H7 (cell line): ENCODE data around the gene DDX56. TPM values are rescaled to one million over a fixed set of nuclear protein-coding genes. Genes with fewer than 3 reads are reported as not detected.

Source experiments
- DNase-seq: peaks from one replicate; pipeline ENCODE4 v3.0.0; 2012
- H3K27me3 ChIP-seq: 2 replicates; pipeline ENCODE4 v1.6.0; 2011; ENCODE audit warnings: mild to moderate bottlenecking, low read length; ENCODE audit not compliant: control insufficient read depth, insufficient read depth
- H3K36me3 ChIP-seq: replicated peaks from 2 replicates; pipeline ENCODE4 v1.5.1; 2011; ENCODE audit warnings: low read length; ENCODE audit not compliant: control insufficient read depth, insufficient read depth
- H3K4me3 ChIP-seq: 2 replicates; pipeline ENCODE4 v1.5.1; 2011; ENCODE audit warnings: low read depth, mild to moderate bottlenecking, control low read depth, low read length, moderate library complexity; ENCODE audit not compliant: insufficient read depth
- total RNA-seq: library from RNA; depleted of rRNA; stranded (reverse); fragments of >200 nt; shearing (Covaris generic); gene quantifications from 2 replicates; pipeline ENCODE4 v1.2.3, GENCODE V29; 2014; rRNA removed

DDX56 gene
- total RNA-seq, 1 experiment from 2014 or later = 93.4 TPM

DNA sequence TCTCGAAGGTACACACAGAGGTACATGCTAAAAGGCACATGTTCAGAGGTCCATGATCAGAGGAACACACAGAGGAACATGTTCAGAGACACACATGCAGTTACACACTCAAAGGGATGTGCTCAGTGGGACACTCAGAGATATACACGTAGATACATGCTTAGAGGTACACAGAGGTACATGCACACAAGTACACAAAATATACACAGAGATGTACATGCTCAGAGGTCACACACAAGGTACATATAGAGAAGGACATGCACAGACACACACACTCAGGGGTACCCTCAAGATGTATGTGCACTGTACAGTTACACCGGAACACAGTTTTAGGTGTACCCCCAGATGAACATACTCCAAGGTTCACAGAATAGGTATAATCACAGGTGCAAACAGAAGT, 51.4 kb downstream of the DDX56 start:
- no peak overlapping the region for H3K4me3 ChIP-seq
- no peaks in the 10 kb centered on the region for H3K27me3 ChIP-seq
- no peak for DNase-seq
- no peaks in the 10 kb centered on the region for H3K36me3 ChIP-seq

DNA sequence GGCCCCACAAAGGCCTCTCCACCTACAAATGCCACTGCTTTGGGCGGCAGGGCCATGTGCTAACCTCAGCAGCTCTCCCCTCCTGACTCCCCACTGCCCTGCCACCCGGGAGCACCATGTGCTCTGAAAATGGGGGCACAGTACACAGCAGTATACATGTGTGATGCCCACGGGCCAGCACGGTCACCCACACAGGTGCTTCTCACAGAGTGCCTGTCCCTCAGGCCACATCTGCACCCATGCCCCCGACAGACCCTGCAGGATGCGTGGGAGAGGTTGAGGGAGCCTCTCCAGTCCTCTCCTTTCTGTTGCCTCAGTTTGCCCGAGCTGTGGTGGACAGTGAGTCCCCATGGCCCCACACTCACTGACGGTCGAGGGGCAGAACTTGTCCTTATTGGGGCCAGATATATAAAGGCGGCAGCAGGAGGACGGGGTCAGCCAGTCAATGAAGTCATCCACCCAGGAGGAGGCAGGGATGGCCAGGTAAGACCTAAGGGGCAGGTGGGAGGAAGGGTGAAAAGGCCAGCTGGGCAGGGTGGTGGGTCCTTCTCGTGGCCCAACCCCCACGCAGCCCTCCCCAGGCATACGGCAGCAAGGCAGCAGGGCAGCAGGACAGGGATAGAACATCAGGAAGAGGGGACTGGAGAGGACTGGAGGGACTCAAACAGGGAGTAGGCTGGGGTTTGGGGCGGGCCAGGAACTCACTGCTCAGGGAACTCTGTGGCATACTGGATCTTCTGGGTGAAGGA, 52.2 kb downstream of the DDX56 start:
- DNase-seq = no peak

DNA sequence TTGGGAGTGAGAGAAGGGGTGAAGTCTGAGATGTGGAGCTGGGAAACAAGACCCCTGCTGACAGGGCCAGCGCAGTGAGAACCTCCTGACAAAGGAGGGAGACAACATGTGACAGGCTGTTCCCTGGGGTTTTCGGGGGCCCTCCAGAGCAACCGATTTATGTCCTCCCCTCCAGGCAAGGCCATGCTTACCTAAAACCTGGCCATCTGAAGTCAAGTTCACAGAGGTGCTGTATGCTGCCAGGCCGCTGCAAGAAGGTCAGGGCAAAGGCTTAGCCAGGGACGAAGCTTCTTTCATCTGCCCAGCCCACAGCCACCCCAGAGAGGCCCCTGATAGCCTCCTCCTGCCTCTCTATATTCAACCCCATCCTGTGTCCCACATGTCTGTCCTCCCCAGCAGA, 53.1 kb downstream of the DDX56 start:
- Histone ChIP-seq H3K4me3 (no peak overlapping the region), H3K27me3 (no peaks in the 10 kb centered on the region), H3K36me3 (no peaks in the 10 kb centered on the region)
- no peak for DNase-seq

More for the DNA sequence above, 52.2 kb downstream of the DDX56 start:
- H3K4me3 ChIP-seq = no peak overlapping the region
- H3K27me3 ChIP-seq = no peaks in the 10 kb centered on the region
- no peaks in the 10 kb centered on the region for H3K36me3 ChIP-seq

DNA sequence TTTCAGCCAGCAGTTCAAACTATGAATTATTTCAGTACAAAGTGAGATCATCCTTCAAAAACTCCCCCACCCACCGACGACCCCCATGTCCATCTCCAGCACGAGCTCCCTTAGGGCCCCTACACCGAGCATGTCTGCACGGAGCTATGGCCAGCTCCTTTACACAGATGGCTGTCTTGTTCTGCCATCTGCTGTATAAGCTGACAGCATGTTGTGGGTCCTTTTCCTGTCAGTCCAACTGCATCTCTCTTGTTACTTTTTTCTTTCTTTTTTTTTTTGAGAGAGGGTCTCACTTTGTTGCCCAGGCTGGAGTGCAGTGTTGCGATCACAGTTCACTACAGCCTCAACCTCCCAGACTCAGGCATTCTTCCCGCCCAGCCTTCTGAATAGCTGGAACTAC, 54.2 kb downstream of the DDX56 start:
- H3K36me3 ChIP-seq = no peaks in the 10 kb centered on the region
- no peak for DNase-seq
- H3K27me3 ChIP-seq = no peaks in the 10 kb centered on the region
- H3K4me3 ChIP-seq = no peak overlapping the region

DNA sequence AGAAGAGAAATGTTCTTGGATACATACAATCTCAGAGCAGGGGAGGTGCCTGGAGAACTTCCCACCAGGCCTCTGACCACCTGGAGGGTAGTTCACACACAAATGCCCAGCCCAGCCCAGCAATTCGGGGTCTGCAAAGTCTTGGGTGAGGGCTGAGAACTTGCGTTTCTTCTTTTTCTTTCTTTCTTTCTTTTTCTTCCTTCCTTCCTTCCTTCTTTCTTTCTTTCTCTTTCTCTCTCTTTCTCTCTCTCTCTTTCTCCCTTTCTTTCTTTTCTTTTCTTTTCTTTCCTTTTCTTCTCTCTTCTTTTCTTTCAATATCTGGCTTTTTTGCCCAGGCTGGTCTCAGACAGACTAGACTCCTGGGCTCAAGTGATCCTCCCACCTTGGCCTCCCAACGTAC, 54.9 kb downstream of the DDX56 start:
- no peaks in the 10 kb centered on the region for H3K27me3 ChIP-seq
- DNase-seq = no peak
- no peaks in the 10 kb centered on the region for H3K36me3 ChIP-seq
- no peak overlapping the region for H3K4me3 ChIP-seq

DNA sequence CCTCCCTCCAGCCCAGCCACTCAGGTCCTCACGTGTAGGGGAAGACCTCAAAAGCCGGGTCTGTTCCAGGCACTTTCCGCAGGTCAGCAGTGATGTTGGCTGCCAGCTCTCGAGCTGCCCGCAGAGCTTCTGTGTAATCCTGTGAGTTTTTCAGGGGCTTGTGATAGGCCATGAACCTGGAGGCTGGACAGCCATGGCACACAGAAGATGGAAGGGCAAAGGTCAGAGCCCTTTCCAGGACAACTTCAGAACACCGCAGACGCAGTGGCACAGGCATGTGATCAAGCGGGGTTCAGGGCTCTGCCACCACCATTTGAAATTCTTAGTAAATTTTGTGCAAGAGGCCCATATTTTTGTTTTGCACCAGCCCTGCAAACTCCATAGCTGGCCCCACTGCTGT, 56.5 kb downstream of the DDX56 start:
- H3K27me3 ChIP-seq = no peaks in the 10 kb centered on the region
- no peaks in the 10 kb centered on the region for H3K36me3 ChIP-seq
- no peak for DNase-seq
- no peak overlapping the region for H3K4me3 ChIP-seq

Other genes starting within 250 kb of the DDX56 start
- gene CAMK2B, start 248.3 kb downstream of the DDX56 start, total RNA-seq = 0.31 TPM in 1 of 2 replicates, not detected in the other
- 68.1 and 79.4 TPM in 2 replicates for gene NUDCD3, start 83.2 kb downstream of the DDX56 start, total RNA-seq
- gene NPC1L1, start 32.6 kb downstream of the DDX56 start, total RNA-seq = not detected in 2 replicates
- 94.4 and 114 TPM in 2 replicates for gene TMED4, start 8.3 kb upstream of the DDX56 start, total RNA-seq
- gene OGDH, start 32.7 kb upstream of the DDX56 start, total RNA-seq = 63.1 and 71.3 TPM in 2 replicates
- gene ZMIZ2, start 174.9 kb upstream of the DDX56 start, total RNA-seq = 16.6 and 17.9 TPM in 2 replicates
- 3,731 and 4,122 TPM in 2 replicates for gene PPIA, start 222.8 kb upstream of the DDX56 start, total RNA-seq